ENCODE results near the gene AKT1S1.
A peak's percentile ranks its signal among the peaks of the same experiment; 100 is the strongest.

AKT1S1 gene

DNA sequence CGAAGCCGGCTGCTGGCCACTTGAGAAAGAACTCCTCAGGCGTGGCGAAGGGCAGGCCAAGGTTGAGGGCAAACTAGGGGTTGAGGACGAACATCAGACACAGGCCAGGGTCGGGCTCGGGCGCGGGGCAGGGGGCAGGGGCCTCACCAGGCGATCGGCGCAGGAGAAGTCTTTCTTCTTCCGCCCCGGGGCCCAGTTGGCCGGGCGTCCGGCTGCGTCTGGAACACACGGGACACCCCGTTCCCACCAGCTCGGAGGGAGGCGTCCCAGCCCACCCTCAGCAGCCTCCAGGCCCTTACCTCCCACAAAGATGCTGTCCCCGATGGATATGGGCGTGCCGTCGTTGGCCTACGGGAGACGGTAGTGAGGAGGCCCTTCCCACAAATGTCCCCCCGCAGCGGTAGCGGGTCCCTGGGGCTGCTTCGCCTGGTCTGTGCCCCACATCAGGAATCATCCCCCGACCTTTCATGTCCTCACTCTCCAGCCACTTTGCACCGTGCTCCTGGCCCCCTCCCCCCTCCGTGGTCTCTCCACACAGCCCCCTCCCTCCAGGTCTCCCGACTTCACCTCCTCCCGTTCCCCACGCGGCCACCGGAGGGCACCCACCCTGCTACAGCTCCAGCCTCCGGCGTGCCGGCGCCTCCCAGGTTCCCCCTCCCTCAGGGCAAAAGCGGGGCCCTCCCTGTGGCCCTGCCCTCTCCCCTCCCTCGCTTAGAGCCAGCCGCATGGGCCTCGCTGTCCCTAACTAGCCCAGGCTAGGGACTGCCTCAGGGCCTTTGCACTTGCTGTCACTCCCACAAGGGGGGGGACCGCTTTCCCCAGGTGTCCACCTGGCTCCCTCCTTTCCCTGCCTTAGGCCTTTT, 14.5 kb downstream of the AKT1S1 start:
- 79% methylated on average over 49 of the region's 49 CpGs for whole genome bisulfite sequencing
- H3K4me3 ChIP-seq (ENCODE audit: low read length): no peak overlapping the region
- H3K9me3 ChIP-seq (ENCODE audit: insufficient read depth, low read depth, low read length): no peaks in the 10 kb centered on the region
- no peak overlapping the region for H3K9ac ChIP-seq (ENCODE audit: low read depth, low read length)
- peaks cover 64% of the 10 kb centered on the region for H3K36me3 ChIP-seq (ENCODE audit: insufficient read depth, low read length)
- 0 out of 2 replicates have a peak overlapping the region, but pooled peaks have one; percentile 29 for H3K27ac ChIP-seq (ENCODE audit: low read depth, low read length)
- 0 out of 2 replicates have a peak, but pooled peaks cover under 1% of the 10 kb centered on the region for H3K4me1 ChIP-seq (ENCODE audit: insufficient read depth, low read length)
- H3K27me3 ChIP-seq (ENCODE audit: insufficient read depth, low read length): no peaks in the 10 kb centered on the region

DNA sequence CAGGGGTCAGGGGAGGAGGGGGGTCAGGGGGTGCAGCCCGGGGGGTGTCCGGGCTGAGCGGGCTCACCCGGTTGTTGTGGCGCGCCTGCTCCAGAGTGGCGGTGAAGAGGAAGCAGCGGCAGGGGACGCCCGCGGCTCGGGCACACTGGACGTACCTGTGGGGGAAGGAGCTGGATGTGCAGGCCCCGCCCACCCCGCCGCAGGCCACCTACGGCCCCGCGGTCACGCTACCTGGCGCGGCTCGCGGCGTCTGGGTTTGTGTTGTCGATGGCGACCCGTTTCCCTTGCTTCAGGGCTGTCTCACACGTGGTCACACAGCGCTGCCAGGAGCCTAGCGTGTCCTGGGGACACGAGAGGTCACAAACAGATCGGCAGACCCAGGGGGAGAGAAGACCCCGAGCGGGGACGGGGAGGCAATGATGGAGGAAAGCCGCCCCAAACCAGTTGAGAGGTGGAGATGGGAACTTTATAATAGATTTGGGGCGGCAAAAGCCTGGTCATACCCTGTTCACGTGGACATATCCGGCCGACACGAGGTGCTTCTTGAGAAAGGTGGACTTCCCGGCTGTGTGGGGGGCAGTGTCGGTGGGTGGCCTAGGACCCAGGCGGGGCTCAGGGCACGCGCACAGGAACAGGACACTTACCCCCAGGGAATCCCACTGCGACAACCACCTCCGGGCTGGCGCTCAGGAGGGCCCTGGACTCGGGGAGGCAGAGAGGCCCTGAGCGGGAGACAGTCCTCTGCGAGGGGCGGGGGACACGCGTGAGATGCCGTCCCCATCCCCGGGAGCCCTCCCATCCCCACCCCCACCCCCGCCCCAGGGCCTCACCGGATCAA, 15.4 kb downstream of the AKT1S1 start:
- Histone ChIP-seq H3K9ac (ENCODE audit: low read depth, low read length) (no peak overlapping the region), H3K4me1 (ENCODE audit: insufficient read depth, low read length) (no peaks in the 10 kb centered on the region), H3K9me3 (ENCODE audit: insufficient read depth, low read depth, low read length) (no peaks in the 10 kb centered on the region), H3K27ac (ENCODE audit: low read depth, low read length) (no peak overlapping the region; the same call in 1 of the 2 replicates), H3K27me3 (ENCODE audit: insufficient read depth, low read length) (no peaks in the 10 kb centered on the region), H3K36me3 (ENCODE audit: insufficient read depth, low read length) (peaks cover 72% of the 10 kb centered on the region), H3K4me3 (ENCODE audit: low read length) (no peak overlapping the region)
- 91% methylated on average over 59 of the region's 60 CpGs for WGBS

DNA sequence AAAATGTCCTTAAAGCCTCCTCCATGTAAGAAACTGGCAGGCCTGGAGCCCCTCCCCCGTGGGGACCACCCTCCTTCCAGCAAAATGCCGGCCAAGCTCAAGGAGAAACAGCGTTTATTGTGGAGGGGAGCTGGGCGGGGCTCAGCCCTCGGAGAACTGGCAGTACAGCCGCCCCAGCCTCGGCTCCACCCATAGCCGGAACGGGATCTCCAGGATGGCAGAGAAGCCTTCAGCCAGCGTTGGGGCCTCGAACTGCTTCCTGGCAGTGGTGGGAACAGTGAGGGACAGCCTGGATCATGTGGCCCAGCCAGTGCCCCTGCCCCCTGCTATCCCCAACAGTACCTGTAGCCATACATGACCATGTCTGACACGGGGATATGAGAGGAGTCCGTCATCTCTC, 16.0 kb downstream of the AKT1S1 start:
- Histone ChIP-seq H3K36me3 (ENCODE audit: insufficient read depth, low read length) (peaks cover 76% of the 10 kb centered on the region), H3K9me3 (ENCODE audit: insufficient read depth, low read depth, low read length) (no peaks in the 10 kb centered on the region), H3K9ac (ENCODE audit: low read depth, low read length) (no peak overlapping the region), H3K4me3 (ENCODE audit: low read length) (no peak overlapping the region), H3K4me1 (ENCODE audit: insufficient read depth, low read length) (no peaks in the 10 kb centered on the region), H3K27ac (ENCODE audit: low read depth, low read length) (peak overlapping the region; percentile 56; the same call in 1 of the 2 replicates), H3K27me3 (ENCODE audit: insufficient read depth, low read length) (no peaks in the 10 kb centered on the region)
- 61% methylated on average over 13 of the region's 13 CpGs for WGBS

DNA sequence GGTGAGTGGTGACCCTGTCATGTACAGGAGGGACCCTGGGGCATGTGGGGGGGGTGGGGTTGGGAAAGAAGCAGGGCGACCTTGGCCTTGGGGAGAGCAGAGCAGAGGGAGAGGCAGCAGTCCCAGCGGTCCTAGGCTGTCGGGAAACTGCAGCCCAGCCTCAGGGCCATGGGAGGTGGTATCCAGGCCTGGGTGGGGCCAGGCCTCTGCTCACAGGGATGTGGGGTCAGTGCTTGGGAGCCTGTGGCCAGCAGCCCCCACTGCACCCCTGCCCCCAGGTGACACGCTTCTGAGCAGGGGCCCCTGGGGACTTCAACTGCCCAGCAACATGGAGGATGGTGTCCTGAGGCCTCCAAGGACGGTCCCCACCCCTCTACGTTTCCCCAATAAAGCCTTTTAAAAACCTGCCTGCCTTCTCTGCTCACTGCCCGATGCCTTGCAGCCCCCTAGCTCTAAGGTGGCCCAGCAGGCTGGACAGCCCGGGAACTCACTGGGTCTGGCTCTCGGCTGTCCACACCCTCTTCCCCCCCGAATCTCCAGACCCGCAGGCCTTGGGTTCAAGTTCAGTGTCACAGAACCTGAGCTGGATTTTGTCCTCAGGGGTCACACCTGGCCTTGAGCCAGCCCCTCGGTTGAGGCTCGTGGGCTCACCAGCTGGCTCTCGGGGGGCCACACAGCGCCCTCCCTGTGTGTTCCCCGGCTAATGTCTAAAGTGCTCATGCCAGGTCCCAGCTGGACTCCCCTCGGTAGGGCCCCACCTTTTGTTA, 16.6 kb downstream of the AKT1S1 start:
- WGBS: 90% methylated on average over 17 of the region's 17 CpGs
- Histone ChIP-seq H3K9me3 (ENCODE audit: insufficient read depth, low read depth, low read length) (no peaks in the 10 kb centered on the region), H3K36me3 (ENCODE audit: insufficient read depth, low read length) (peaks cover 82% of the 10 kb centered on the region), H3K4me1 (ENCODE audit: insufficient read depth, low read length) (no peaks in the 10 kb centered on the region), H3K4me3 (ENCODE audit: low read length) (no peak overlapping the region), H3K27ac (ENCODE audit: low read depth, low read length) (peak overlapping the region; percentile 56; the same call in 1 of the 2 replicates), H3K27me3 (ENCODE audit: insufficient read depth, low read length) (no peaks in the 10 kb centered on the region), H3K9ac (ENCODE audit: low read depth, low read length) (no peak overlapping the region)

DNA sequence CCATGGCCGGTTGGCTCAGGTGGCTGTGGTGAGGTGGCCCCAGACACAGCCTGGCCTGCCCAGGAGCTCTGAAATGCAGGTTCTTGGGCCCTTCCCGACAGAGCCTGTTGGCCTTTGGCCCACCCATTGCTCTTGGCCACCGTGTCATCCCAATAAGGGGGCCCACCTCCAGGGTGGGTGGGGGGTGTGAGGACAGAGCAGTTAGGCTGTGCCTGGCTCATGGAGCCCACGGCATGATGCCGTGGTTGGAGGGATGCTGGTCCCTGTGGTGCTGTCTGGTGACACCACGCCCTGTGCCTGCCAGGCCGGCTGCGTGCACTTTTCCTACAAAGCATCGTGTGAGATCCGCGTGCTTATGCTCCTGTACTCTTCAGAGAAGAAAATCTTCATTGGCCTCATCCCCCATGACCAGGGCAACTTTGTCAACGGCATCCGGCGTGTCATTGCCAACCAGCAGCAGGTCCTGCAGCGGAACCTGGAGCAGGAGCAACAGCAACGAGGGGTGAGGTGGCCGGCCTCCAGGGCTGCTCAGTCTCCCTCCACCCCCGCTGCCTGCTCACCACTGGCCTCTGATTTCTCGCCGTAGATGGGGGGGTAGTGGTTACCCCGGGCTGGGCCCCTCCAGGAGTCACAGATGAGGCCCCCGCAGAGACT, 17.3 kb downstream of the AKT1S1 start:
- H3K36me3 ChIP-seq (ENCODE audit: insufficient read depth, low read length): peaks cover 86% of the 10 kb centered on the region
- H3K4me3 ChIP-seq (ENCODE audit: low read length): no peak overlapping the region
- 94% methylated on average over 22 of the region's 22 CpGs for WGBS
- H3K27ac ChIP-seq (ENCODE audit: low read depth, low read length): no peak overlapping the region
- H3K4me1 ChIP-seq (ENCODE audit: insufficient read depth, low read length): no peaks in the 10 kb centered on the region
- no peak overlapping the region for H3K9ac ChIP-seq (ENCODE audit: low read depth, low read length)
- H3K9me3 ChIP-seq (ENCODE audit: insufficient read depth, low read depth, low read length): no peaks in the 10 kb centered on the region
- H3K27me3 ChIP-seq (ENCODE audit: insufficient read depth, low read length): no peaks in the 10 kb centered on the region

DNA sequence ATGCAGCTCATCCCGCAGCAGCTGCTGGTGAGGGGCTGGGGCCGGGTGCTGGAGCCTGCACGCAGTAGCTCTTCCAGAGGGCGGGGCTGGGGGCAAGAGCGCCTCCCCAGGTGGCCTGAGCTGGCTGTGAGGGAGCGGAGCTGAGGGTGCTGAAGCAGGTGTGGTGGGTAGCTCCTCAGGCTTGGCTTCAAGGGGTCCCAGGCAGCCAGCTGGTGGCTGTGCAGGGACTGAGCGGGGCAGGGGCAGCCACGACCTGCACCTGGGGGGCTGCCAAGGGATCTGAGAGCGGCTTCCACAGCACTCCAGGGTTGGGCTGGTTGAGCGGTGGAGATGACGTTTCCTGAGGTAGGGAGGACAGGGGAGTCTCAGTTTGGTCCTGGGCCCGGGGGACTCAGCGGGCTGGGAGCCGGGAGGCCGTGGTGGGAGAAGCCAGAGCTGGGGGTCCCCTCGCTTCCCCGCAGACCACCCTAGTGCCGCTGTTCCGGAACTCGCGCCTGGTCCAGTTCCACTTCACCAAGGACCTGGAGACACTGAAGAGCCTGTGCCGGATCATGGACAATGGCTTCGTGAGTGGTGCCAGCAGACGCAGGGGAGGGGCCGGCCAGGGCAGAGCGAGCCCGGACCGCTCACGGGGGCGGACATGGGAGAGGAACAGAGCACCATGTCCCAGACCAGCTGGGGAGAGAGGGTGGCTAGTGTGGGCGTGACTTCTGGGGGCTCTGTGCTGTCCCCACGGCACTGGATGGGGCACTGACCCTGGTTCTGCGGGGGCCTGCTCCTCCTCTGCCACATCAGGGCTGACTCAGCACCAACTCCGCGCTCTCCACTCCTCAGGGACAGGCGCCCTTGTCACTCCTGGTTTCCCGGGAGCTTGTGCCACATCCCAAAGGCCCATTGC, 18.8 kb downstream of the AKT1S1 start:
- H3K27me3 ChIP-seq (ENCODE audit: insufficient read depth, low read length): no peaks in the 10 kb centered on the region
- H3K27ac ChIP-seq (ENCODE audit: low read depth, low read length): peak overlapping the region; percentile 30; the same call in 1 of the 2 replicates
- no peak overlapping the region for H3K9ac ChIP-seq (ENCODE audit: low read depth, low read length)
- 0 out of 2 replicates have a peak, but pooled peaks cover 3% of the 10 kb centered on the region for H3K4me1 ChIP-seq (ENCODE audit: insufficient read depth, low read length)
- peaks cover 78% of the 10 kb centered on the region for H3K36me3 ChIP-seq (ENCODE audit: insufficient read depth, low read length)
- WGBS: 94% methylated on average over 37 of the region's 37 CpGs
- H3K4me3 ChIP-seq (ENCODE audit: low read length): no peak overlapping the region
- no peaks in the 10 kb centered on the region for H3K9me3 ChIP-seq (ENCODE audit: insufficient read depth, low read depth, low read length)

DNA sequence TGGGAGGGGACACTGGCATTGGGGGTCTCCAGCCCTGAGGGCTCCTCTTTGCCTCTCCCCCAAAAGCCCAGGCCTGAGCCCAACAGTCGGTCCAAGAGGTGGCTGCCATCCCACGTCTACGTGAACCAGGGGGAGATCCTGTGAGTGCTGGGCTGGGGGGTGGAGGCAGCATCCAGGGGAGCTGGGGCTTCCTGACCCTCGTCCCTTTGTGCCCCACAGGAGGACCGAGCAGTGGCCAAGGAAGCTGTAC, 19.4 kb downstream of the AKT1S1 start:
- Histone ChIP-seq H3K27ac (ENCODE audit: low read depth, low read length) (no peak overlapping the region), H3K4me1 (ENCODE audit: insufficient read depth, low read length) (peaks cover 7% of the 10 kb centered on the region), H3K9me3 (ENCODE audit: insufficient read depth, low read depth, low read length) (no peaks in the 10 kb centered on the region), H3K27me3 (ENCODE audit: insufficient read depth, low read length) (no peaks in the 10 kb centered on the region), H3K36me3 (ENCODE audit: insufficient read depth, low read length) (peaks cover 77% of the 10 kb centered on the region), H3K9ac (ENCODE audit: low read depth, low read length) (no peak overlapping the region), H3K4me3 (ENCODE audit: low read length) (no peak overlapping the region)
- WGBS: 90% methylated on average over 5 of the region's 5 CpGs

DNA sequence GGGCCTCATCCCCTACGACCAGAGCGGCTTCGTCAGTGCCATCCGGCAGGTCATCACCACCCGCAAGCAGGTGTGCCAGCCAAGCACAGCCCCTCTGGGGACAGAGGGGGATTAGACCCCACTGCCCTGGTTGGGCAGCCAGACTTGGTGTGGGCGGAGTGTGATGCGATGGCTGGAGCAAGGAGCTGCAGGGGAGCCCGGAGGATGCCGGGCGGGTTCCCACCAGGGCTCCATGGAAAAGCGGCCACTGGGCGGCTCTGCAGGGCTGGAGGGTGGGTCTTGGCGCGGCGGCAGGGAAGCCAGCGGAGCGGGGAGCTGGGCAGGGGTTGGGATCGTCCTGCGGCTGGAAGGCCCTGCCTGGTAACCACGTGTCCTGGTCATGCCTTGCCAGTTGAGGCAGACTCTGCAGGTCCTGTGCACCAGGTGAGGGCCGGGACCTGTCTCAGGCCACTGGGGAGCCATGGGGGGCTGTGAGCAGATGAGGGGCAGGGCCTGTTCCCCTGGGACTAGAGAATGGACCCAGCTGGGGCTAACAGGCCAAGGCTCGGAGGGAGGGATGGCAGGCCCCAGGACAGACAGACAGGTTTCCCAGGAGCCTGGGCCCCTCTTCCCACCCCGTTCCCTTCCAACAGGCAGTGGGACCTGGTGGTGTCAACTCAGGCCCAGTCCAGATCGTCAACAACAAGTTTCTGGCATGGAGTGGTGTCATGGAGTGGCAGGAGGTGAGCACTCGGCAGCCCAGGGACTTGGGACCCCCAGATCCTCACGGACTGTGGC, 19.9 kb downstream of the AKT1S1 start:
- Histone ChIP-seq H3K4me1 (ENCODE audit: insufficient read depth, low read length) (peaks cover 12% of the 10 kb centered on the region), H3K4me3 (ENCODE audit: low read length) (no peak overlapping the region), H3K27ac (ENCODE audit: low read depth, low read length) (no peak overlapping the region; the same call in 1 of the 2 replicates), H3K9ac (ENCODE audit: low read depth, low read length) (no peak overlapping the region), H3K36me3 (ENCODE audit: insufficient read depth, low read length) (peaks cover 79% of the 10 kb centered on the region), H3K27me3 (ENCODE audit: insufficient read depth, low read length) (no peaks in the 10 kb centered on the region), H3K9me3 (ENCODE audit: insufficient read depth, low read depth, low read length) (no peaks in the 10 kb centered on the region)
- WGBS: 93% methylated on average over 26 of the region's 26 CpGs

DNA sequence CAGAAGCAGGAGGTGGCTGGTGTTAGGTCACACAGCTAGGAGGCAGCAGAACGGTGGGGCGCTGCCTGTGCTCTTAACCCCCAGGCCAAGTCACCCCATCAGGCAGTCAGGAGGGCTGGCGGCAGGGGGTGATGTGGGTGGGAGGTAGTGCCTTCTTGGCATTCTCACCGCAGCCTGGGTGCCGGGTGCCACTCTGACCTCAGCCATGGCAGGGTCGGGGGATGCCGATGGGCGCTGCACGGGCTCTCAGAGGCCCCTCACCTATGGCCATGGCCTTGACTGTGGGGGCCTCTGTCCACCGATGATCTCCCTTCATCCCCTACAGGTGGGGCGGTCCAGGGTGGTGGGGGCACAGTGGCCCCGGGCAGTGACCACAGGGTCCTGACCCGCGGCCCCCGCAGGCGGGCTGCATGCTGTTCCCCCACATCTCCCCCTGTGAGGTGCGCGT, 20.6 kb downstream of the AKT1S1 start:
- Histone ChIP-seq H3K27me3 (ENCODE audit: insufficient read depth, low read length) (no peaks in the 10 kb centered on the region), H3K4me3 (ENCODE audit: low read length) (no peak overlapping the region), H3K27ac (ENCODE audit: low read depth, low read length) (no peak overlapping the region), H3K9me3 (ENCODE audit: insufficient read depth, low read depth, low read length) (no peaks in the 10 kb centered on the region), H3K36me3 (ENCODE audit: insufficient read depth, low read length) (peaks cover 77% of the 10 kb centered on the region), H3K9ac (ENCODE audit: low read depth, low read length) (no peak overlapping the region), H3K4me1 (ENCODE audit: insufficient read depth, low read length) (peaks cover 13% of the 10 kb centered on the region)
- WGBS: 96% methylated on average over 18 of the region's 18 CpGs

Data from HUES64 (cell line).